Mucosa of descending colon (tissue), 3 donors: Measurements from ENCODE around the gene ARHGEF39. TPM values are rescaled to one million over a fixed set of nuclear protein-coding genes. Genes with fewer than 3 reads are reported as not detected.

Experiments used
- ATAC-seq: fragments of 200-7000 bp; cut with Tn5 transposase; one replicate; pipeline ENCODE4 v1.9.1; 2020; ENCODE audit warnings: mild to moderate bottlenecking, moderate library complexity
- DNase-seq, 3 donors: peaks; one replicate each; pipeline ENCODE4 v3.0.0-alpha.2; 2020
- H3K36me3 ChIP-seq: fragments of 200-600 bp; one replicate; pipeline ENCODE4 v1.8.0; 2021; ENCODE audit warnings: low read depth, mild to moderate bottlenecking
- H3K4me1 ChIP-seq: fragments of 200-600 bp; one replicate; pipeline ENCODE4 v1.8.0; 2021; ENCODE audit warnings: low read depth, mild to moderate bottlenecking
- H3K4me3 ChIP-seq: fragments of 200-600 bp; one replicate; pipeline ENCODE4 v1.8.0; 2021; ENCODE audit warnings: mild to moderate bottlenecking
- H3K9me3 ChIP-seq: fragments of 200-600 bp; one replicate; pipeline ENCODE4 v1.8.0; 2021; ENCODE audit warnings: mild to moderate bottlenecking
- CTCF ChIP-seq: fragments of 200-600 bp; IDR thresholded peaks from one replicate; pipeline ENCODE4 v1.8.0; 2022; ENCODE audit warnings: antibody characterized with exemption, mild to moderate bottlenecking
- intact Hi-C, 2 donors: fragments of 100-400 bp; cut with DNase I in 1 of 2; cut with micrococcal nuclease in 1 of 2; formaldehyde crosslinking; loops; one replicate each; pipeline versions ENCODE4 v1.11.0 to v1.11.1; 2022; cut with DNase I, micrococcal nuclease
- total RNA-seq, 3 donors: library from RNA; stranded (reverse); fragmentation: NEBNext Ultra II Directional in 2 of 3; extraction: Animal tissue kit (Norgen Biotek cat#: 25700) in 2 of 3; gene quantifications; one replicate each; pipeline versions ENCODE4 v1.2.1 to v1.2.4, GENCODE V29; 2021 to 2023
- donor health status: DM: no; HTN: no; CAD: no; lungs with moderate emphysema.
- donor health status: DM: no; HTN: no; CAD: no.
- donor health status: DM: no; HTN: yes; CAD: no.

Gene ARHGEF39
- total RNA-seq, 3 donors from 2014 or later, result 2.6 to 10.3 (median 6.4) TPM

- H3K36me3 ChIP-seq, result no peaks in the 10 kb centered on the region
- ATAC-seq (peak; percentile 29), DNase-seq (no peak)
- intact Hi-C loops, result no loop called here
- peaks cover 3% of the 10 kb centered on the region for H3K4me1 ChIP-seq
- no peaks in the 10 kb centered on the region for H3K9me3 ChIP-seq
- TF ChIP-seq CTCF, result no peak
- no peak overlapping the region for H3K4me3 ChIP-seq
Observed at GRCh38 chr9:35619800-35620158, 45.2 kb downstream of the ARHGEF39 start.

GRCh38 chr9:35618854-35619799 lies 45.9 kb downstream of the ARHGEF39 start:
- DNase-seq (peak in 2 of 3 donors; percentile 44 to 83), ATAC-seq (peak; percentile 64)
- Histone ChIP-seq H3K4me3 (no peak overlapping the region), H3K9me3 (no peaks in the 10 kb centered on the region), H3K4me1 (peaks cover 3% of the 10 kb centered on the region), H3K36me3 (no peaks in the 10 kb centered on the region)
- intact Hi-C loops, result no loop called here
- no peak for TF ChIP-seq CTCF

GRCh38 chr9:35618325-35618727 lies 46.7 kb downstream of the ARHGEF39 start, which contains the start of gene CD72:
CD72 (minus strand) TSS chr9:35618413; CDS start chr9:35618303, 110 bp downstream.
- H3K4me3 ChIP-seq, result no peak within 1 kb of the TSS
- ATAC-seq (peak; percentile 26), DNase-seq (no peak)
- no peaks in the 10 kb centered on the region for H3K9me3 ChIP-seq
- intact Hi-C loops, result no loop called here
- TF ChIP-seq CTCF, result no peak
- peaks cover 3% of the 10 kb centered on the region for H3K4me1 ChIP-seq
- no peaks in the 10 kb centered on the region for H3K36me3 ChIP-seq

GRCh38 chr9:35617548-35617947 lies 47.4 kb downstream of the ARHGEF39 start:
- ATAC-seq (no peak), DNase-seq (no peak)
- H3K9me3 ChIP-seq, result no peaks in the 10 kb centered on the region
- intact Hi-C loops, result no loop called here
- TF ChIP-seq CTCF, result no peak
- no peak overlapping the region for H3K4me3 ChIP-seq
- H3K4me1 ChIP-seq, result peaks cover 3% of the 10 kb centered on the region
- no peaks in the 10 kb centered on the region for H3K36me3 ChIP-seq

- intact Hi-C loops, result no loop called here
- Histone ChIP-seq H3K4me1 (peaks cover 3% of the 10 kb centered on the region), H3K9me3 (no peaks in the 10 kb centered on the region), H3K4me3 (no peak overlapping the region), H3K36me3 (no peaks in the 10 kb centered on the region)
- peak; percentile 71 for ATAC-seq
- TF ChIP-seq CTCF, result no peak
- DNase-seq, result peak; percentile 72 to 88 (median 75)
Observed at GRCh38 chr9:35616681-35617459, 48.1 kb downstream of the ARHGEF39 start.
